ENCODE data around the gene GABARAP.
A peak's percentile ranks its signal among the peaks of the same experiment; 100 is the strongest.

The GABARAP gene

GRCh38 chr17:7221278-7222092 is 20.8 kb downstream of the GABARAP start:
- no peak for DNase-seq

- peak; percentile 17 for DNase-seq
Observed at GRCh38 chr17:7220593-7221277, 21.5 kb downstream of the GABARAP start.

- DNase-seq = no peak
Observed at GRCh38 chr17:7219812-7220592, 22.2 kb downstream of the GABARAP start, which contains the start of the genes ACADVL and DLG4. Gene ACADVL, plus strand, starts transcription at chr17:7219938. Its CDS starts 47 bp downstream, at chr17:7219985. Gene DLG4, minus strand, starts transcription at chr17:7219836.

GRCh38 chr17:7219229-7219811 is 22.9 kb downstream of the GABARAP start:
- peak; percentile 72 for DNase-seq

GRCh38 chr17:7218758-7219157 is 23.5 kb downstream of the GABARAP start:
- no peak for DNase-seq

GRCh38 chr17:7218166-7218565 is 24.1 kb downstream of the GABARAP start:
- DNase-seq = no peak

GRCh38 chr17:7217113-7217987 is 24.9 kb downstream of the GABARAP start:
- peak; percentile 57 for DNase-seq

- DNase-seq = no peak
Observed at GRCh38 chr17:7216242-7217112, 25.8 kb downstream of the GABARAP start.

GRCh38 chr17:7215652-7216180 is 26.5 kb downstream of the GABARAP start:
- DNase-seq = no peak

- DNase-seq = no peak
Observed at GRCh38 chr17:7215136-7215638, 27.1 kb downstream of the GABARAP start.

GRCh38 chr17:7214300-7215135 is 27.7 kb downstream of the GABARAP start:
- DNase-seq = peak; percentile 99

GRCh38 chr17:7213895-7214299 is 28.4 kb downstream of the GABARAP start:
- DNase-seq = peak; percentile 99

GRCh38 chr17:7211491-7212273 is 30.6 kb downstream of the GABARAP start:
- no peak for DNase-seq

GRCh38 chr17:7208754-7209460 is 33.3 kb downstream of the GABARAP start:
- no peak for DNase-seq

GRCh38 chr17:7208027-7208571 is 34.1 kb downstream of the GABARAP start:
- no peak for DNase-seq

- no peak for DNase-seq
Observed at GRCh38 chr17:7207120-7208001, 34.9 kb downstream of the GABARAP start.

Data from NCI-H1694 (cell line).